B cell (primary cell): ENCODE data around the gene TDO2. TPM values are rescaled to one million over a fixed set of nuclear protein-coding genes. Genes with fewer than 3 reads are reported as not detected.

ENCODE experiments used
- ATAC-seq: fragments of 200-7000 bp; cut with Tn5 transposase; one replicate; pipeline ENCODE4 v1.10.0; 2021; ENCODE audit warnings: low read depth, mild to moderate bottlenecking, moderate number of reproducible peaks, moderate library complexity
- CTCF ChIA-PET: fragments of 350-600 bp; sonication (Branson Sonifier 250); formaldehyde crosslinking; loops from one replicate; lab custom pipeline; 2021; ENCODE audit warnings: antibody characterized with exemption, inconsistent platforms; lab: Charles Lee
- POLR2A ChIA-PET: fragments of 350-600 bp; sonication (Branson Sonifier 250); formaldehyde crosslinking; loops from one replicate; lab custom pipeline; 2021; ENCODE audit warnings: antibody characterized with exemption; lab: Charles Lee
- DNase-seq: peaks from one replicate; pipeline ENCODE4 v3.0.0; 2013
- H2AFZ ChIP-seq: 2 replicates; pipeline ENCODE4 v1.6.1; 2012; ENCODE audit warnings: mild to moderate bottlenecking, low read depth, low read length; ENCODE audit not compliant: insufficient read depth, poor library complexity, severe bottlenecking
- H3K27ac ChIP-seq, 2 donors: 1 replicate in 1 of 2; 2 replicates in 1 of 2; pipeline ENCODE4 v1.5.1; 2012 to 2013; ENCODE audit warnings: low read length in 2 of 2, mild to moderate bottlenecking in 2 of 2, moderate library complexity in 1 of 2
- H3K27me3 ChIP-seq, 4 experiments: fragments of 200-600 bp in 1 of 4; sonication (generic) in 1 of 4; replicated peaks in 1 of 4; 1 replicate in 2 of 4; 2 replicates in 2 of 4; pipeline versions ENCODE4 v1.6.1 to v1.7.0; 2013 to 2016; ENCODE audit warnings: low read length in 3 of 4, mild to moderate bottlenecking in 2 of 4, mixed read lengths in 1 of 4, moderate library complexity in 1 of 4; ENCODE audit not compliant: insufficient read depth in 4 of 4, control insufficient read depth in 3 of 4; ENCODE audit errors: control extremely low read depth in 1 of 4
- H3K36me3 ChIP-seq, 2 experiments: replicated peaks in 1 of 2; 1 replicate in 1 of 2; 2 replicates in 1 of 2; pipeline versions ENCODE4 v1.6.1 to v1.7.1; 2013; ENCODE audit warnings: low read length in 1 of 2; ENCODE audit not compliant: insufficient read depth in 2 of 2, control insufficient read depth in 1 of 2; ENCODE audit errors: control extremely low read depth in 1 of 2, extremely low read depth in 1 of 2
- H3K4me1 ChIP-seq, 2 donors: fragments of 200-600 bp in 1 of 2; sonication (generic) in 1 of 2; 1 replicate in 1 of 2; 2 replicates in 1 of 2; pipeline versions ENCODE4 v1.5.1 to v1.6.1; 2013 to 2017; ENCODE audit warnings: low read length in 2 of 2; ENCODE audit not compliant: control insufficient read depth in 2 of 2, insufficient read depth in 2 of 2
- H3K4me2 ChIP-seq: replicated peaks from 2 replicates; pipeline ENCODE3; 2012; ENCODE audit warnings: mild to moderate bottlenecking, low read depth, low read length; ENCODE audit not compliant: poor library complexity, severe bottlenecking
- H3K4me3 ChIP-seq, 5 experiments: fragments of 200-600 bp in 1 of 5; sonication (generic) in 1 of 5; 1 replicate in 3 of 5; 2 replicates in 2 of 5; pipeline versions ENCODE4 v1.5.1 to v1.7.0; 2011 to 2016; ENCODE audit warnings: low read length in 4 of 5, mild to moderate bottlenecking in 4 of 5, low read depth in 2 of 5, control low read depth in 1 of 5, moderate library complexity in 1 of 5; ENCODE audit not compliant: insufficient read depth in 1 of 5; ENCODE audit errors: control extremely low read depth in 1 of 5, extremely low read depth in 1 of 5
- H3K79me2 ChIP-seq: fragments of 200-600 bp; sonication (generic); one replicate; pipeline ENCODE4 v1.6.0; 2016; ENCODE audit warnings: low read length; ENCODE audit not compliant: control insufficient read depth, insufficient read depth
- H3K9ac ChIP-seq: fragments of 200-600 bp; sonication (generic); 2 replicates; pipeline ENCODE4 v1.6.1; 2017; ENCODE audit warnings: mild to moderate bottlenecking, low read length, moderate library complexity
- H3K9me3 ChIP-seq, 3 donors: one replicate each; pipeline versions ENCODE4 v1.6.1 to v1.7.1; 2013; ENCODE audit warnings: low read length in 2 of 3; ENCODE audit not compliant: control insufficient read depth in 2 of 3, insufficient read depth in 1 of 3; ENCODE audit errors: control extremely low read depth in 1 of 3
- H4K20me1 ChIP-seq: 2 replicates; pipeline ENCODE4 v1.6.0; 2012; ENCODE audit warnings: mild to moderate bottlenecking, low read length; ENCODE audit not compliant: insufficient read depth, control insufficient read depth, poor library complexity, severe bottlenecking
- H3K27ac Mint-ChIP-seq: one replicate; pipeline ENCODE4 v1.8.0; 2021; ENCODE audit warnings: mixed read lengths
- H3K27me3 Mint-ChIP-seq: one replicate; pipeline ENCODE4 v1.8.0; 2021; ENCODE audit warnings: mixed read lengths
- H3K4me1 Mint-ChIP-seq: one replicate; pipeline ENCODE4 v1.8.0; 2021; ENCODE audit warnings: mixed read lengths
- H3K4me3 Mint-ChIP-seq: one replicate; pipeline ENCODE4 v1.8.0; 2021; ENCODE audit warnings: mixed read lengths
- H3K9me3 Mint-ChIP-seq: one replicate; pipeline ENCODE4 v1.8.0; 2022; ENCODE audit warnings: mixed read lengths; ENCODE audit not compliant: insufficient read depth
- EZH2 ChIP-seq: IDR thresholded peaks from 2 replicates; pipeline ENCODE4 v1.6.1; 2012; ENCODE audit warnings: borderline replicate concordance, low read depth, mild to moderate bottlenecking, moderate library complexity, low read length; ENCODE audit not compliant: insufficient read depth, poor library complexity, severe bottlenecking
- WGBS: methylation state at CpG from one replicate; pipeline ENCODE4 v1.1.5; 2013; ENCODE audit warnings: missing lambda C conversion rate; ENCODE audit not compliant: insufficient coverage; 5-methylcytosine and 5-hydroxymethylcytosine counted together
- intact Hi-C: fragments of 100-400 bp; cut with micrococcal nuclease; formaldehyde crosslinking; loops from one replicate; pipeline ENCODE4 v1.10.0; 2022
- polyA plus RNA-seq: library from polyadenylated mRNA; depleted of rRNA; stranded (reverse); fragments of >200 nt; gene quantifications from 2 replicates; pipeline ENCODE4 v1.2.3, GENCODE V29; 2012
- total RNA-seq, 2 donors: library from RNA; stranded (reverse); fragments of 120-200 nt in 1 of 2; gene quantifications; 1 replicate in 1 of 2; 2 replicates in 1 of 2; pipeline versions ENCODE4 v1.2.3 to v1.2.4, GENCODE V29; 2013 to 2022
- TF ChIP-seq, protein P1 (sequence below): fragments of 200-600 bp; IDR thresholded peaks from one replicate; pipeline ENCODE4 v1.8.0; 2022; ENCODE audit warnings: antibody characterized with exemption, mild to moderate bottlenecking

TDO2 gene
- total and polyA plus RNA-seq, 2 donors (not counting 1 experiment from before 2014, with no cell fraction given): not detected

DNA sequence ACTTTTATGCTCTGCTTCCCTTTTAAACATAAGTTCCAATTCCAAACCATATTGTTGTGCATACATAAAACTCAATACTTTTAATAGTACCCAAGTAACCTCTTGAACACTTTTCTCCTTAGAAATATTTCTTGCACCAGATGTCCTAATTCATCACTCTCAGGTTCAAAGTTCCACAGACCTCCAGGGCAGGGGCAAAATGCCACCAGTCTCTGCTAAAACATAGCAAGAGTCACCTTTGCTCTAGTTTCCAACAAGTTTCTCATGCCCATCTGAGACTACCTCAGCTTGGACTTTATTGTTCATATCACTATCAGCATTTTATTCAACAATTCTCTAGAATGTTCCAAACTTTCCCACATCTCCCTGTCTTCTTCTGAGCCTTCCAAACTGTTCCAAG is 23.7 kb upstream of the TDO2 start:
- Histone ChIP-seq H3K4me2 (no peak overlapping the region), H2AFZ (no peak overlapping the region), H3K9ac (no peak overlapping the region), H4K20me1 (no peaks in the 10 kb centered on the region), H3K9me3 (peaks cover 0 to 3% (median 2%) of the 10 kb centered on the region in 3 donors), H3K36me3 (no peaks in the 10 kb centered on the region), H3K4me1 (no peaks in the 10 kb centered on the region), H3K27me3 (no peaks in the 10 kb centered on the region), H3K79me2 (no peaks in the 10 kb centered on the region), H3K27ac (no peak overlapping the region), H3K4me3 (no peak overlapping the region)
- DNase-seq (no peak), ATAC-seq (no peak)
- Mint-ChIP-seq H3K4me3 (no peak overlapping the region), H3K9me3 (peaks cover 7% of the 10 kb centered on the region), H3K27ac (no peak overlapping the region), H3K4me1 (no peaks in the 10 kb centered on the region), H3K27me3 (no peaks in the 10 kb centered on the region)
- TF ChIP-seq, protein P1, sequence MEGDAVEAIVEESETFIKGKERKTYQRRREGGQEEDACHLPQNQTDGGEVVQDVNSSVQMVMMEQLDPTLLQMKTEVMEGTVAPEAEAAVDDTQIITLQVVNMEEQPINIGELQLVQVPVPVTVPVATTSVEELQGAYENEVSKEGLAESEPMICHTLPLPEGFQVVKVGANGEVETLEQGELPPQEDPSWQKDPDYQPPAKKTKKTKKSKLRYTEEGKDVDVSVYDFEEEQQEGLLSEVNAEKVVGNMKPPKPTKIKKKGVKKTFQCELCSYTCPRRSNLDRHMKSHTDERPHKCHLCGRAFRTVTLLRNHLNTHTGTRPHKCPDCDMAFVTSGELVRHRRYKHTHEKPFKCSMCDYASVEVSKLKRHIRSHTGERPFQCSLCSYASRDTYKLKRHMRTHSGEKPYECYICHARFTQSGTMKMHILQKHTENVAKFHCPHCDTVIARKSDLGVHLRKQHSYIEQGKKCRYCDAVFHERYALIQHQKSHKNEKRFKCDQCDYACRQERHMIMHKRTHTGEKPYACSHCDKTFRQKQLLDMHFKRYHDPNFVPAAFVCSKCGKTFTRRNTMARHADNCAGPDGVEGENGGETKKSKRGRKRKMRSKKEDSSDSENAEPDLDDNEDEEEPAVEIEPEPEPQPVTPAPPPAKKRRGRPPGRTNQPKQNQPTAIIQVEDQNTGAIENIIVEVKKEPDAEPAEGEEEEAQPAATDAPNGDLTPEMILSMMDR: no peak
- no peak for TF ChIP-seq EZH2
- POLR2A ChIA-PET: no interaction called here
- CTCF ChIA-PET: no interaction called here
- intact Hi-C loops: no loop called here

DNA sequence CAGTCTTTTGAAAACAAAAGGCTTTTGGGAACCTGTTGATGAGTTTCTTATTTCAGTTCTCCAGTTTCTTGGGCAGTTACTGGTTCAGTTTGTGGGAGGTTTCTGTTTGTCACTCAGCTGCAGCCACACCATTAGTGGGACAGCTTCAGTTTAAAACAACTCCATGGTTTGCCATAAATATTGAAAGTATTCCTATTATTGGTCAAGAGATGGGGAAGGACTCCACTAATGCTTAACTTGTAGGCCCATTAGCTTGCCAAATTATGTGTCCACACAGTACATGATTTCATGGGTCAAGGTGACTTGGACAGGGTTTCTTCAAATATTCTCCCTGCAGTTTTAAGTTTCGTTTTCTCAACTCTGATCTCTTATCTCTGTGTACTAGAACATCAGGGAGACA is 21.9 kb upstream of the TDO2 start:
- no peaks in the 10 kb centered on the region for H4K20me1 ChIP-seq
- H3K4me3 ChIP-seq: no peak overlapping the region
- no peak overlapping the region for H3K27ac Mint-ChIP-seq
- H3K4me1 Mint-ChIP-seq: no peaks in the 10 kb centered on the region
- no peak overlapping the region for H3K27ac ChIP-seq
- H3K36me3 ChIP-seq: no peaks in the 10 kb centered on the region
- intact Hi-C loops: no loop called here
- DNase-seq (no peak), ATAC-seq (no peak)
- H3K27me3 Mint-ChIP-seq: no peaks in the 10 kb centered on the region
- H2AFZ ChIP-seq: no peak overlapping the region
- no peak overlapping the region for H3K4me2 ChIP-seq
- POLR2A ChIA-PET: no interaction called here
- H3K27me3 ChIP-seq: no peaks in the 10 kb centered on the region
- H3K9me3 ChIP-seq: peaks cover 0 to 3% (median 2%) of the 10 kb centered on the region in 3 donors
- no peak overlapping the region for H3K9ac ChIP-seq
- no peak overlapping the region for H3K4me3 Mint-ChIP-seq
- no CpG with 5 or more reads among the region's 1 CpG for WGBS
- no peaks in the 10 kb centered on the region for H3K4me1 ChIP-seq
- H3K9me3 Mint-ChIP-seq: peaks cover 2% of the 10 kb centered on the region
- CTCF ChIA-PET: no interaction called here
- no peaks in the 10 kb centered on the region for H3K79me2 ChIP-seq
- no peak for TF ChIP-seq EZH2
- TF ChIP-seq, protein P1: no peak
